NCI-H1436 treated with DMSO at 0.1 percent for 48 hours (cell line): Measurements from ENCODE around the gene NLRP10.
"Not testable (repeated sequence)": the region's sequence is repeated elsewhere in the genome, so short reads cannot be mapped to it uniquely, and the experiment has no call there.

Experiments
- DNase-seq: peaks from one replicate; lab custom pipeline; 2025; lab: John Stamatoyannopoulos, UW

NLRP10 gene

GRCh38 chr11:7965386-7965785, at the start of gene NLRP10:
Gene NLRP10, minus strand, starts transcription at chr11:7965447. Its CDS starts 1,952 bp downstream, at chr11:7963495.
- no peak for DNase-seq

GRCh38 chr11:8013833-8014232, 48.6 kb upstream of the NLRP10 start:
- DNase-seq: no peak

GRCh38 chr11:8011981-8012444, 46.8 kb upstream of the NLRP10 start:
- no peak for DNase-seq

- DNase-seq: no peak
Observed at GRCh38 chr11:8011371-8011770, 46.1 kb upstream of the NLRP10 start.

- no peak for DNase-seq
Observed at GRCh38 chr11:8009856-8010255, 44.6 kb upstream of the NLRP10 start.

- no peak for DNase-seq
Observed at GRCh38 chr11:8008212-8008611, 43.0 kb upstream of the NLRP10 start.

GRCh38 chr11:8006349-8006977, 41.2 kb upstream of the NLRP10 start:
- peak; percentile 0 for DNase-seq

GRCh38 chr11:8005556-8005955, 40.3 kb upstream of the NLRP10 start:
- DNase-seq: no peak

- DNase-seq: no peak
Observed at GRCh38 chr11:8004008-8004407, 38.8 kb upstream of the NLRP10 start.

GRCh38 chr11:8003187-8003586, 37.9 kb upstream of the NLRP10 start:
- DNase-seq: no peak

- DNase-seq: no peak
Observed at GRCh38 chr11:8002676-8003075, 37.4 kb upstream of the NLRP10 start.

GRCh38 chr11:8000390-8000789, 35.1 kb upstream of the NLRP10 start:
- DNase-seq: no peak

- DNase-seq: no peak
Observed at GRCh38 chr11:7999795-8000194, 34.5 kb upstream of the NLRP10 start.

- no peak for DNase-seq
Observed at GRCh38 chr11:7994581-7995278, 29.5 kb upstream of the NLRP10 start.

- DNase-seq: not testable (repeated sequence)
Observed at GRCh38 chr11:7987560-7987883, 22.3 kb upstream of the NLRP10 start.

GRCh38 chr11:7986768-7987559, 21.7 kb upstream of the NLRP10 start, which contains the start of gene EIF3F:
Gene EIF3F, plus strand, starts transcription at chr11:7987337. Its CDS starts 16 bp downstream, at chr11:7987353.
- DNase-seq: peak; percentile 97

- DNase-seq: no peak
Observed at GRCh38 chr11:7983832-7984590, 18.8 kb upstream of the NLRP10 start.

GRCh38 chr11:7982582-7983119, 17.4 kb upstream of the NLRP10 start:
- DNase-seq: no peak

GRCh38 chr11:7981619-7982157, 16.4 kb upstream of the NLRP10 start:
- no peak for DNase-seq

GRCh38 chr11:7977232-7977917, 12.1 kb upstream of the NLRP10 start:
- DNase-seq: no peak

GRCh38 chr11:7974668-7975067, 9.4 kb upstream of the NLRP10 start:
- no peak for DNase-seq
